Cardiac muscle cell (in vitro differentiated cells and primary cell): Measurements from ENCODE around the gene TMEM59L. TPM values are rescaled to one million over a fixed set of nuclear protein-coding genes. Genes with fewer than 3 reads are reported as not detected.

Experiments
- DNase-seq, 2 donors: peaks; one replicate each; pipeline versions ENCODE4 v3.0.0 to v3.0.0-alpha.2; 2010 to 2017; ENCODE audit warnings: low read depth in 1 of 2, low spot score in 1 of 2
- H3K27ac ChIP-seq: fragments of 200-600 bp; sonication (generic); 2 replicates; pipeline ENCODE4 v1.5.1; 2016
- H3K27me3 ChIP-seq: fragments of 200-600 bp; sonication (generic); 2 replicates; pipeline ENCODE4 v1.6.0; 2016; ENCODE audit warnings: control low read depth
- H3K36me3 ChIP-seq: fragments of 200-600 bp; sonication (generic); 2 replicates; pipeline ENCODE4 v1.5.1; 2016; ENCODE audit warnings: control low read depth
- H3K4me1 ChIP-seq: fragments of 200-600 bp; sonication (generic); 2 replicates; pipeline ENCODE4 v1.8.1; 2017; ENCODE audit warnings: low read depth, mild to moderate bottlenecking, mixed run types
- H3K4me3 ChIP-seq: fragments of 200-600 bp; sonication (generic); 2 replicates; pipeline ENCODE4 v1.5.1; 2016; ENCODE audit warnings: mild to moderate bottlenecking
- H3K9me3 ChIP-seq: fragments of 200-600 bp; sonication (generic); 2 replicates; pipeline ENCODE4 v1.5.1; 2017; ENCODE audit warnings: low read depth, mild to moderate bottlenecking, control low read depth
- polyA plus RNA-seq: library from polyadenylated mRNA; unstranded; fragments of >200 nt; fragmentation: Nextera tagmentation; extraction: Ambion mirVana; gene quantifications from 2 replicates; pipeline ENCODE4 v1.2.1, GENCODE V29; 2016
- total RNA-seq: library from RNA; depleted of rRNA; stranded (reverse); fragments of >200 nt; gene quantifications from 2 replicates; pipeline ENCODE4 v1.2.3, GENCODE V29; 2016
- TF ChIP-seq, protein P1 (sequence below): IDR thresholded peaks from 2 replicates; pipeline ENCODE4 v1.5.1; 2012; ENCODE audit warnings: low read depth, mild to moderate bottlenecking, low read length

Gene TMEM59L
- total and polyA plus RNA-seq, 2 experiments from 2014 or later, result 1.6 to 2.0 TPM

DNA sequence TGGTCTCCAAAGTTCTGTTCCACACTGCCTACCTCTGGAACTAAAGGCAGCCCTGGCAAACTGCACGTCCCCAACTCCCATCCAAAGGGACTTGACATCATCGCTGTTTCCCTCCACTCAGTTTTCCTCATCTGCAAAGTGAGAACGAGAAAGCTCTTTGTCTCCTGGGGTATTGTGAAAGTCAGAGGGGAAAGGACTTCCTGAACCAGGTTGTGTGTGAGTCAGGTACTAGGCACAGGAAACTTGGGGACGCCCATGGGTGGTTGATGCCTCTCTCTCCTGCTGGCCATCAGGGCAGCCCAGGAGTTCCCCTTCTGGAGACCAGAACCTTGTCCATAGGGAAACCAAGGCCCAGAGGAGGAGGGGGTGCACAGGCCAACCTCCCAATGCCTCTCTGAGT lies 10.8 kb upstream of the TMEM59L start:
- Histone ChIP-seq H3K9me3 (no peaks in the 10 kb centered on the region), H3K27me3 (peaks cover 54% of the 10 kb centered on the region), H3K4me3 (no peak overlapping the region), H3K36me3 (no peaks in the 10 kb centered on the region), H3K27ac (no peak overlapping the region), H3K4me1 (no peaks in the 10 kb centered on the region)
- TF ChIP-seq, protein P1, sequence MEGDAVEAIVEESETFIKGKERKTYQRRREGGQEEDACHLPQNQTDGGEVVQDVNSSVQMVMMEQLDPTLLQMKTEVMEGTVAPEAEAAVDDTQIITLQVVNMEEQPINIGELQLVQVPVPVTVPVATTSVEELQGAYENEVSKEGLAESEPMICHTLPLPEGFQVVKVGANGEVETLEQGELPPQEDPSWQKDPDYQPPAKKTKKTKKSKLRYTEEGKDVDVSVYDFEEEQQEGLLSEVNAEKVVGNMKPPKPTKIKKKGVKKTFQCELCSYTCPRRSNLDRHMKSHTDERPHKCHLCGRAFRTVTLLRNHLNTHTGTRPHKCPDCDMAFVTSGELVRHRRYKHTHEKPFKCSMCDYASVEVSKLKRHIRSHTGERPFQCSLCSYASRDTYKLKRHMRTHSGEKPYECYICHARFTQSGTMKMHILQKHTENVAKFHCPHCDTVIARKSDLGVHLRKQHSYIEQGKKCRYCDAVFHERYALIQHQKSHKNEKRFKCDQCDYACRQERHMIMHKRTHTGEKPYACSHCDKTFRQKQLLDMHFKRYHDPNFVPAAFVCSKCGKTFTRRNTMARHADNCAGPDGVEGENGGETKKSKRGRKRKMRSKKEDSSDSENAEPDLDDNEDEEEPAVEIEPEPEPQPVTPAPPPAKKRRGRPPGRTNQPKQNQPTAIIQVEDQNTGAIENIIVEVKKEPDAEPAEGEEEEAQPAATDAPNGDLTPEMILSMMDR, result no peak
- DNase-seq, result no peak

DNA sequence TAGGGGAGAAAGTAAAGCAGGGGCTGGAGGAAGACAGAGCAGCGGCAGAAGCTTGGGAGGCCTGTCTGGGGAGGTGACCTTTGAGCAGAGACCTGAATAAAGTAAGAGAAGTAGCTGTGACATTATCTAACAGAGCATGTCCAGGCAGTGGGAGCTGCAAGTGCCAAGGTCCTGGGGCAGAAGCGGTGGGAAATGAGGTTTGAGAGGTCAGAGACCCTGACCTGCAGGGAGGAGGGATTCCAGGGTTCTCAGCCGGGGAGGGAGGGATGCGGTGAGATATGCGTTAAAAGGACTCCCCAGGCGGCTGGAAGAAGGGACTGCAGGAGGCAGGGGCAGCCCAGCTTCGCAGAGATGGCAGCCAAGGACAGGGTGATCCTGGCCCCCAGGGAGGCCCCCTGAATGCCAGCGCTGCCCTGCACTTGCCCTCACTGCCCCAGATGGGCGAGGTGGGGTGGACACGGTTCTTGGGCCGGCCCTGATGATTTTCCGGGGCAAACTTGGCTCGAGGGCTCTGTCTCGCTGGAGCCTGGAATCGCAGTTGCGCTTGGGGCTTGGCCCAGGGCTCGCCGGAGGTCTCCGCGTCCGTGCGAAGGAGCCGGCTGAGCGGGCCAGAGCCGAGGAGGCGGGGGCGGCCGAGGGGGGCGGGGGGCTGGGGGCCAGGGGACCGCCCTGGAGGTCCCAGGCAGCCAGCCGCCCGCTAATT lies 9.3 kb upstream of the TMEM59L start:
- peaks cover 70% of the 10 kb centered on the region for H3K27me3 ChIP-seq
- no peak overlapping the region for H3K4me3 ChIP-seq
- no peaks in the 10 kb centered on the region for H3K4me1 ChIP-seq
- H3K36me3 ChIP-seq, result no peaks in the 10 kb centered on the region
- TF ChIP-seq, protein P1, result peak; percentile 39
- H3K27ac ChIP-seq, result no peak overlapping the region
- H3K9me3 ChIP-seq, result no peaks in the 10 kb centered on the region
- DNase-seq, result peak in 1 of 2 donors; percentile 33

DNA sequence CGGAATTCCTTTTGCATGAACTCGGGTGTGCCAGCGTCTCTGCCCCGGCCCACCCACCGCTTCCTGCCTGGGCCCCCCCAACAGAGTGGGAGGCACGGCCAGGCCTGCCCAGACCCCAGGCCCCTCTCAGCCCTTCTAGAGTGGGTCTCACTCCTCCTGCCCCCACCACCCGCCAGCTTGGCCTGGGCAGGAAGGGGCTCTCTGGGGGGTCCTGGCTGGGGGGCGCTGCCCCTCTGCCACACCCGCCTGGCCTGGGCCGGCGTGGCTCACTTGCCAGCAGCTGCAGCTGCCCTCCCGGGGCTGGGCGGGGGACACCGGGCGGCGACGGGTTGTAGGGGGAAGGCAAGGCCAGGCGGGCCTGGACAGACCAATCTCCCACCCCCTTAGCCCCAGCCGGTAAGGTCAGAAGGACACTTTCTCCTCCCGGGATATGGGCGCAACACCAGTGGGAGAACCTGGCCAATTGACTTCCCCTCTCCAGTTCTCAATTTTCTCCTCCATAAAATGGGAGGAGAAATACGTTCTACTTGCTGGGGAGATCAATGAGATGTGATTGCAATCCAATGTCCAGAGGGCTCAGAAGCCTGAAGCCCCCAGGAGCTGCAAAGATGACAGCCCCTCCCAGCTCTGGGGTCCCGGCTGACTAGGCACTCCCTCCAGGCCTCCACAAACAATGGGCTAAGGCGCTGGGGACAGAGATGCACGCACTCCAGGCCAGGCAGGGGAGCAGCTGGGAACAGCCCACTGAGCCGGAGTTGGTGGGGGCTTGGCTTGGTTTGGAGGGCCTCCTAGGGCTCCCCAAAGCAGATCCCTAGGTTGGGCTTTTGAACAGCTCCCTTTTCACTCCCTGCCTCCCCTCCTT lies 8.5 kb upstream of the TMEM59L start:
- Histone ChIP-seq H3K9me3 (no peaks in the 10 kb centered on the region), H3K27me3 (peaks cover 78% of the 10 kb centered on the region)

DNA sequence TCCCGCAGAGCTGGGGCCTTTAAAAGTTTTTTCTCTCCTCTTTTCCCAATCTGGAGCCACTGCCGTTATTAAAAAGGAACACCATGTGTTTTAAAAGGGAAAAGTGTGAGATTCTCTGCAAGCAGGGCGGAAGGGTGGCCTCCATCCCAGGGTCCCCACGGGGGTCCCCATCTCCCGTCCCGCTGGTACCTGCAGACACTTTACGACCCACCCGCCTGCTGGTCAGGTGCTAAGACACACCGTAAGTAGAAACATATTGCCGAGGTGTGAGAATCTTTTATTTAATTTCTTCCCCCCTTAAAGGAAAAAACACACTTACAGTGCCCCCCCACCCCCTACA lies 7.9 kb upstream of the TMEM59L start:
- no peak for DNase-seq
- no peaks in the 10 kb centered on the region for H3K36me3 ChIP-seq
- H3K27ac ChIP-seq, result no peak overlapping the region
- TF ChIP-seq, protein P1, result no peak
- no peaks in the 10 kb centered on the region for H3K4me1 ChIP-seq
- H3K4me3 ChIP-seq, result no peak overlapping the region
- no peaks in the 10 kb centered on the region for H3K9me3 ChIP-seq
- H3K27me3 ChIP-seq, result peaks cover 84% of the 10 kb centered on the region

More for the DNA sequence above, 8.5 kb upstream of the TMEM59L start:
- TF ChIP-seq, protein P1, result no peak
- Histone ChIP-seq H3K27ac (no peak overlapping the region), H3K4me1 (no peaks in the 10 kb centered on the region), H3K36me3 (no peaks in the 10 kb centered on the region), H3K4me3 (no peak overlapping the region)
- DNase-seq, result no peak

DNA sequence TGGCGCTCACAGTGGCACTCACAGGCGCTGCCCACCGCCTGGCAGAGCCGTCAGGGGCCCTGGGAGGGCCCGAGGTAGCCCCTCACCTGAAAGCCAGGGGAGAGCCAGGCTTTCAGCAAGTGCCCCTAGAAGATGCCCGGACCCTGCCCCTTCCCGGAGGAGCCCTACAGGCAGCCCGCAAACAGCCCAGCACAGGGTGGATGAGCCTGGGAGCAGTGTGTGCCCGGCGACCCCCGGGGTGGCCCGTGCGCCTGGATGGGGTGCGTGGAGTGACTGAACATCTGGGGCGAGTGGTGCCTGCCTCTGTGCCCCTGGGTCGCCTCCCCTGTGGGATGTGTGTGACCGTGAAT lies 7.5 kb upstream of the TMEM59L start:
- H3K4me3 ChIP-seq, result no peak overlapping the region
- no peak for DNase-seq
- TF ChIP-seq, protein P1, result no peak
- no peaks in the 10 kb centered on the region for H3K4me1 ChIP-seq
- no peaks in the 10 kb centered on the region for H3K36me3 ChIP-seq
- H3K27me3 ChIP-seq, result peaks cover 87% of the 10 kb centered on the region
- H3K9me3 ChIP-seq, result no peaks in the 10 kb centered on the region
- H3K27ac ChIP-seq, result no peak overlapping the region
